SK-N-SH treated with all-trans-retinoic acid at 6 μM for 48 hours (cell line): ENCODE results near the gene SH3BP4.

ENCODE experiments used
- BACH2 ChIP-seq: fragments of 250-450 bp; sonication (Bioruptor Pico); IDR thresholded peaks from 2 replicates; pipeline ENCODE4 v1.9.0; 2021; ENCODE audit warnings: mild to moderate bottlenecking, borderline replicate concordance
- GLIS3 ChIP-seq: fragments of 250-450 bp; sonication (Bioruptor Pico); IDR thresholded peaks from 2 replicates; pipeline ENCODE4 v1.5.0; 2020; ENCODE audit warnings: mild to moderate bottlenecking, moderate library complexity
- OSR1 ChIP-seq: fragments of 250-450 bp; sonication (Bioruptor Pico); IDR thresholded peaks from 2 replicates; pipeline ENCODE4 v1.8.0; 2022; ENCODE audit warnings: moderate library complexity, mild to moderate bottlenecking, inconsistent platforms
- PATZ1 ChIP-seq: fragments of 250-450 bp; sonication (Bioruptor Pico); IDR thresholded peaks from 2 replicates; pipeline ENCODE4 v1.8.0; 2020; ENCODE audit warnings: mild to moderate bottlenecking, moderate library complexity, borderline replicate concordance
- ZFP3 ChIP-seq: fragments of 250-450 bp; sonication (Bioruptor Pico); IDR thresholded peaks from 2 replicates; pipeline ENCODE4 v1.5.0; 2020; ENCODE audit warnings: mild to moderate bottlenecking, moderate library complexity
- ZNF565 ChIP-seq: fragments of 450-650 bp; formaldehyde crosslinking; conservative IDR thresholded peaks from 2 replicates; pipeline ENCODE4 v1.5.0; 2020; ENCODE audit warnings: low read depth, mild to moderate bottlenecking, moderate library complexity

- TF ChIP-seq ZNF565 (CRISPR knock-in tag) = no peak
- no peak for TF ChIP-seq ZFP3 (CRISPR knock-in tag)
- TF ChIP-seq PATZ1 (CRISPR knock-in tag) = no peak
- TF ChIP-seq BACH2 (CRISPR knock-in tag) = no peak
- no peak for TF ChIP-seq OSR1 (CRISPR knock-in tag)
- no peak for TF ChIP-seq GLIS3 (CRISPR knock-in tag)
Observed at GRCh38 chr2:234912437-234912836, 39.4 kb upstream of the SH3BP4 start.
